GM18520 (cell line): Measurements from ENCODE around the gene CIZ1.

Source experiments
- ATAC-seq: cut with Tn5 transposase; IDR thresholded peaks from one replicate; pipeline ENCODE4 v1.9.1; 2021; ENCODE audit not compliant: unreplicated experiment

The CIZ1 gene

DNA sequence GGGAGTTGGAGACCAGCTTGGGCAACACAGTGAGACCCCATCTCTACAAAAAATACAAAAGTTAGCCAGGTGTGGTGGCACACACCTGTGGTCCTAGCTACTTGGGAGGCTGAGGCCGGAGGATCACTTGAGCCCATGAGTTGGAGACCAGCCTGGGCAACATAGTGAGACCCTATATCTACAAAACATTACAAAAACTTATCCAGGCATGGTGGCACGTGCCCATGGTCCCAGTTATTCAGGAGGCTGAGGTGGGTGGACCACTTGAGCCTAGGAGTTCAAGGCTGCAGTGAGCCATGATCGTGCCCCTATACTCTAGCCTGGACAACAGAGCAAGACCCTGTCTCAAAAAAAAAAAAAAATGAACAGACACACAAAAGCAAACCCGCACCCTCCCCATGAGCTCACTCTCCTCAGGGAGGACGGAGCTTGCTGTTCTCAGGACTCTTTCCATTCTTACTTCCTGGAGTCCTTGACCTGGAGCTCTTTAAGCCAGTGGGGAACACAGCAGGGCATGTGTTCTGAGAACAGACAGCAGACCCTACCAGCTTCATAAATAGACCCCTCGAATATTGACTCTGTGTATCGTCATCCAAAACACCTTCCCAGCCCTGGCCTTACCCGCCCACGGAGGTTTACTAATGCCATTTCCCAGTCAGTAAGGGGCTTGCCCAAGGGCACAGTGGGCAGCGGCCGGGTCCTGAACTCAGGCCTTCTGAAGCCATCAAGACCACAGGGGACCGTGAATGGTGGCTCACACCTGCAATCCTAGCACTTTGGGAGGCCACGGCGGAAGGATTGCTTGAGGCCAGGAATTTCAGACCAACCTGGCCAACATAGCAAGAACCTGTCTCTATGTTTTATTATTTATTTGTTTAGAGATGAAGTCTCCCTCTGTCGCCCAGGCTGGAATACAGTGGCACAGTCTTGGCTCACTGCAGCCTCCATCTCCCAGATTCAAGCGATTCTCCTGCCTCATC lies 75.0 kb downstream of the CIZ1 start:
- no peak for ATAC-seq
